ENCODE data around the gene TBC1D10A.

- TF ChIP-seq TAF1 (IDR thresholded peaks at IDR 0.05; ENCODE audit: borderline replicate concordance, insufficient read depth, low read length) (no peak), POLR2AphosphoS5 (IDR thresholded peaks at IDR 0.05; ENCODE audit: low read depth, low read length) (no peak), SIN3A (IDR thresholded peaks at IDR 0.05; ENCODE audit: borderline replicate concordance, insufficient read depth, low read length) (no peak), FOXP2 (optimal IDR thresholded peaks at IDR 0.05; ENCODE audit: borderline replicate concordance, extremely low read depth, extremely low read length, insufficient read depth) (no peak)
- TF ChIP-seq, protein P1, sequence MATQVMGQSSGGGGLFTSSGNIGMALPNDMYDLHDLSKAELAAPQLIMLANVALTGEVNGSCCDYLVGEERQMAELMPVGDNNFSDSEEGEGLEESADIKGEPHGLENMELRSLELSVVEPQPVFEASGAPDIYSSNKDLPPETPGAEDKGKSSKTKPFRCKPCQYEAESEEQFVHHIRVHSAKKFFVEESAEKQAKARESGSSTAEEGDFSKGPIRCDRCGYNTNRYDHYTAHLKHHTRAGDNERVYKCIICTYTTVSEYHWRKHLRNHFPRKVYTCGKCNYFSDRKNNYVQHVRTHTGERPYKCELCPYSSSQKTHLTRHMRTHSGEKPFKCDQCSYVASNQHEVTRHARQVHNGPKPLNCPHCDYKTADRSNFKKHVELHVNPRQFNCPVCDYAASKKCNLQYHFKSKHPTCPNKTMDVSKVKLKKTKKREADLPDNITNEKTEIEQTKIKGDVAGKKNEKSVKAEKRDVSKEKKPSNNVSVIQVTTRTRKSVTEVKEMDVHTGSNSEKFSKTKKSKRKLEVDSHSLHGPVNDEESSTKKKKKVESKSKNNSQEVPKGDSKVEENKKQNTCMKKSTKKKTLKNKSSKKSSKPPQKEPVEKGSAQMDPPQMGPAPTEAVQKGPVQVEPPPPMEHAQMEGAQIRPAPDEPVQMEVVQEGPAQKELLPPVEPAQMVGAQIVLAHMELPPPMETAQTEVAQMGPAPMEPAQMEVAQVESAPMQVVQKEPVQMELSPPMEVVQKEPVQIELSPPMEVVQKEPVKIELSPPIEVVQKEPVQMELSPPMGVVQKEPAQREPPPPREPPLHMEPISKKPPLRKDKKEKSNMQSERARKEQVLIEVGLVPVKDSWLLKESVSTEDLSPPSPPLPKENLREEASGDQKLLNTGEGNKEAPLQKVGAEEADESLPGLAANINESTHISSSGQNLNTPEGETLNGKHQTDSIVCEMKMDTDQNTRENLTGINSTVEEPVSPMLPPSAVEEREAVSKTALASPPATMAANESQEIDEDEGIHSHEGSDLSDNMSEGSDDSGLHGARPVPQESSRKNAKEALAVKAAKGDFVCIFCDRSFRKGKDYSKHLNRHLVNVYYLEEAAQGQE (IDR thresholded peaks at IDR 0.05; ENCODE audit: insufficient read depth in 1 of 2, low read depth in 2 of 2, low read length in 2 of 2) = no peak
Observed at GRCh38 chr22:30265131-30265720, 61.5 kb downstream of the TBC1D10A start.
